Activated T-cell treated with anti-CD3 and anti-CD28 coated beads, Interleukin-2, amount 50 U/mL, for 1 hour (primary cell): ENCODE data around the gene UGT1A10.

ENCODE experiments used
- DNase-seq: peaks from one replicate; pipeline ENCODE4 v3.0.0-alpha.2; 2020

UGT1A10 gene

DNA sequence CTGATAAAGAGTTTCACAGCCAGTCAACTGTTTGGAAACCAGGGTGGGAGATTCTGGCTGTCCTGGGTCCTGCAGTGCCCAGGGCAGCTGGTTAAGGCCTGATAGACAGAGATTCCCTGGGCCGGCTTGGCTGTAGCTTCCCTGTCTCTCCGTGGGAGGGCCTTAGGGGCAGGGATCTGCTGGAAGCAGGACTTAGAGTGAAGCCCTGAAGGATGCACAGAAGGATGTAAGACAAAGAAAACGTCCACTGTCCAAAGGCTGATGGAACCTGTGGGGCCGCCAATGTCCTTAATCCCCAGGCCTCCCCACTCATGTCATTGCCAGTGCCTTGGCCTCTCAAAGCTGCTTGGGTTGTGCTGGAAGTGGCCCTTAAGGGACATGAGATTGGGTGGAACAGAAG is 174.8 kb downstream of the UGT1A10 start:
- DNase-seq, result no peak

DNA sequence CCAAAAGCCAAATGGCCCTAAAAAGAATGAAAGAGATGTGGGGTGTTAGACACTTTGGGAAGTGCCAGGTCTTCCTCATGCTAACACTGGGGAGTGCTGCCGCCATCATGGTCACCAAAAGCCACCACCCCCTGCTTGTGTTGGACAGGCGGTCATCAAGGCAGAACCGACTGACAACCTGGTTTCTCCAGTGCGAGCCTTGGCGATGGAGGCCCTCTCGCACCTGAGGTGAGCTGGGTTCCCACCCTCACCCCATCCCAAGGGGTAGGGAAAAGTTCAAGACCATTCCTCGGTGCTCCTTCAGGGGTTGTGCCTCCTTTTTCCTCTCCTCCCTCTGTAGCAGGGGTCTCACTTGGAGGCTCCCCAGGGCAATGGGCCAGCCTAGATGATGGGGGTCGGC is 175.5 kb downstream of the UGT1A10 start:
- DNase-seq, result no peak

DNA sequence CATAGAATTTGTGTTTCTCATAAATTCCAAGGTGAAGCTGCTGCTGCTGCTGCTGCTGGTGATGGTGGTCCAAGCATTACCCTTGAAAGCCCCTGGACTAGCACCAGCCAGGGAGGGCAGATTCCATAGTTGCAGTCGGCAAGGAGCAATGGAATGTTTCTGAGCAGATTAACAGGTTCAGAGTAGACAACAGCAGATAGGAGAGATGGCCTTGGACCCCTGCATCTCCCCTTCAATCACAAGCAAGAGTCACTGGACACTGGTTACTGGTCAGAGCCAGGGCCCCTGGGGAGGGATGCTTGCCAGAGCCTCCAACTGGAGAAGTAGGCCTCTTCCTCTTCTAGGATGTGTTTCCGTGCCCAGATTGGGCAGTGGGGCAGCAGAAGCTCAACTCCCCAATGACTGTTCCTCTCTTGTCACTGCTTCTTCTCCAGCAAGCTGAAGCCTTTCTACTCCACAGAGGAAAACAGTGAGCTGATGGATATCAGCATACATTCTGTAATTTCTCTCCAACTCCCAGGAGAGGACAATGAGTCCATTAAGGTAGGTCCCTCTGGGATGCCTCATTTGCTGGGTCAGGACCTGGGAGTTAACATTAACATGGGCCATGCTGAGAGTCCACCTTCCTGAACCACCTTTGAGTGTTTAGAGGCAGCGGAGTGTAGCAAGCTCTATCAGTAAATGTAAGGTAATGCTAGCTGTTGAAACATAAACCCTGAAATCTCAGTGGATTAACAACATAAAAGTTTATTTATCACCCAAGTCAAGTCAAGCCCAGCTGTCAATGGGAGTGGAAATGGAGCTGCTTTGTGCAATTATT is 177.2 kb downstream of the UGT1A10 start:
- DNase-seq, result no peak

DNA sequence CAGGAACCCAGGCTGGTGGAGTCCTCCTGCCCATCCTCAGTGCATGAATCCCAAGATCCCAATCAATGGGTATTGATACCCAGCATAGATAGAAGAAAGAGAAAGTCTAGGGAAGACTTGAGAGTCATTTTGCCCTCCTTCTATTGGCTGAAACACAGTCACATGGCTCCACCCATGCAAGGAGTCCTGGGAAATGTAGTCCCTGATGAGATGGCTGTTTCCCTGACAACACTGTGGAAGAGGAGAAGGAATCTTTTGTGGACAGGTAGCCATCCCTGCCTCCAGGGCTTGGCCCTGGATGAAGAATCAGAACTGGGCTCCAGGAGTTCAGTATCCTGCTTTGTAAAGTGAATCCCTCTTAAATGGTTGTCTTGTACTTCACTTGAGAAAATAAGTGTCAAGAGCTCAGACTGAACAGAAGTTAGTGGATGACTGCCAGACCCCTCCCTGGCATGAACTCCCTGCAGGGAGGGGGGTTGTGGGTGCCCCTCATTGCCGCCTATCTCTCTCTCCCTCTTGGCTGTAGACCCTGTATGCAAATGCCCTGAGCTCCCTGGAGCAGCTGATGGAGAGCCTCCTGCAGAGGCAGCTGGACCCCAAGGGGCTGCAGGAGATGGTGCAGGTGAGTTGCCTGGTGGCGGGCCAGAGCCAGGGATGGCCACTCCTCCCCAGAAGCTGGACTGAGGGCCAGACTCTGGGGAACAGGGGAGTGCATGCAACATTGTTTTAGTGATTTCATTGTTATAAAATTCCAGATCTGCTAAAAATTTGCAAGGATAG is 178.0 kb downstream of the UGT1A10 start:
- DNase-seq, result no peak

- DNase-seq, result no peak
Measured at GRCh38 chr2:233815861-233816260, 179.6 kb downstream of the UGT1A10 start.

DNA sequence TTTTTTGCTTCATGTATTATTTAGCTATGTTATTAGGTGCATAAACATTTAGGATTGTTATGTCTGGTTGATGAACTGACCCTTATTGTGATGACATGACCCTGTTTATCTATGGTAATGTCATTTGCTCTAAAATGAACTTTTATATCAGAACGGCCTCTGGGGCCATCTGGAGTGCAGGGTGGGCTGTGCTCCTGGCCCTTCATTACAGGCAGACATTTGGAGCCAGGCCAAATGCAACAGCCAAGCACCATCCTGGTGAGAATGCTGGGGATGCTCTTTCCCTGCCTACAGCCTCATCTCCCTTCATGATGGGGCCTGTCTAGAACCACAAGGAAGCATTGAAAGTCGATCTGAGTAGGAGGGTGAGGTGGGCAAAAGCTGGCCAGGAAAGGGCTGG is 180.1 kb downstream of the UGT1A10 start:
- DNase-seq, result no peak

DNA sequence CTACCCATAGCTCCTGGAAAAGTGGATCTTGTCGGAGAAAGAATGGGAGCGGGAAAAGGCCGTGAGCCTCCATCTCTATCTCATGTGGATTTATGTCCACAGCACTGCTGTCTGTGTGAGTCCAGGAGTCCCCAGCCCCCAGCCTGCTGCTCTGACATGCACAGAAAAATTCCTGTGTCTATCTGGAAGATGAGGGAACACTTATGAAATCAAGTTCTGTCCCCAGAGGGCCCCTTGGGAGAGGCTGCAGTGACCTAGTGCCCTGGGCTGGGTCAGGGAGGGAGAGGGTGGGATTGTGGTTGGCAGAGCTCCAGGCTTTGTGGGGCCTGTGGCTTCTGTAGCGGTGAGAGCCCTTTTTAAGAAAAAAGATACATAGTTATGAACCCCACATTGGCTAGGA is 180.5 kb downstream of the UGT1A10 start:
- DNase-seq, result no peak

GRCh38 chr2:233817361-233817911 is 181.2 kb downstream of the UGT1A10 start:
- no peak for DNase-seq

- DNase-seq, result no peak
Measured at GRCh38 chr2:233817995-233818638, 181.9 kb downstream of the UGT1A10 start.

- DNase-seq, result no peak
Measured at GRCh38 chr2:233818639-233819621, 182.7 kb downstream of the UGT1A10 start.

- no peak for DNase-seq
Measured at GRCh38 chr2:233819884-233820773, 183.9 kb downstream of the UGT1A10 start.

GRCh38 chr2:233820774-233821105 is 184.5 kb downstream of the UGT1A10 start:
- DNase-seq, result no peak

DNA sequence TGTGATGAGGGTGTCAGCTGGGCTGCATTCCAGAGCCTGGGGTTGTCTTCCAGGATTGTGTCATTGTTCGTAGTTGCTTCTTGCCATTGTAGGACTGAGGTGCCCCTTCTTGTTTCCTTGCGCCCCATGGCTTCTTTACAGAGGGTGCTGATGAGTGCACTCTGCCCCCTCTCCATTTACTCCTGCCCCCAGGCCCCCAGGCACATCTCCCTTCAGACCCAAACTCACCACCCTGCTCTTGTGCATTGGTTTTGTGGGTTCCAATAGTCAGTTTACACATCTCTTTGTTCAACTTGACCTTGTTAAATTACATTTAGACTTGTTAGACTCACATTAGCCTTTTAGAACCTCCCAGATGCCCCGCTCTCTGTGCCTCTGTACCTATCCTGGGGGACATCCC is 184.9 kb downstream of the UGT1A10 start:
- DNase-seq, result no peak

- DNase-seq, result no peak
Measured at GRCh38 chr2:233821709-233822100, 185.5 kb downstream of the UGT1A10 start.

GRCh38 chr2:233822101-233822771 is 186.0 kb downstream of the UGT1A10 start:
- no peak for DNase-seq
